KMS-11 (cell line): ENCODE results near the gene RPL19.

Experiments used
- H2AFZ ChIP-seq: fragments of 200-600 bp; sonication (generic); 2 replicates; pipeline ENCODE4 v1.6.1; 2016; ENCODE audit warnings: antibody characterized with exemption, mixed run types, low read depth
- H3K27ac ChIP-seq: fragments of 200-600 bp; sonication (generic); 2 replicates; pipeline ENCODE4 v1.6.1; 2016; ENCODE audit warnings: mild to moderate bottlenecking, mixed run types
- H3K27me3 ChIP-seq: fragments of 200-600 bp; sonication (generic); 2 replicates; pipeline ENCODE4 v1.6.1; 2017; ENCODE audit warnings: mild to moderate bottlenecking, low read depth, mixed run types, moderate library complexity; ENCODE audit not compliant: insufficient read depth
- H3K36me3 ChIP-seq: fragments of 200-600 bp; sonication (generic); 2 replicates; pipeline ENCODE4 v1.6.1; 2017; ENCODE audit warnings: mild to moderate bottlenecking, mixed run types; ENCODE audit not compliant: insufficient read depth
- H3K4me1 ChIP-seq: fragments of 200-600 bp; sonication (generic); 2 replicates; pipeline ENCODE4 v1.6.1; 2016; ENCODE audit warnings: mild to moderate bottlenecking, low read depth, mixed run types; ENCODE audit not compliant: poor library complexity, severe bottlenecking
- H3K4me2 ChIP-seq: fragments of 200-600 bp; sonication (generic); 2 replicates; pipeline ENCODE4 v1.7.0; 2016; ENCODE audit warnings: mild to moderate bottlenecking, mixed run types
- H3K4me3 ChIP-seq: fragments of 200-600 bp; sonication (generic); IDR thresholded peaks from 2 replicates; pipeline ENCODE4 v1.6.1; 2017; ENCODE audit warnings: low read depth, low read length, mixed read lengths; ENCODE audit not compliant: insufficient read depth
- H3K79me2 ChIP-seq: fragments of 200-600 bp; sonication (generic); 2 replicates; pipeline ENCODE4 v1.6.1; 2016; ENCODE audit warnings: low read depth, mixed run types; ENCODE audit not compliant: insufficient read depth
- H3K9ac ChIP-seq: fragments of 200-600 bp; sonication (generic); 2 replicates; pipeline ENCODE4 v1.6.1; 2016; ENCODE audit warnings: mild to moderate bottlenecking, mixed run types
- H4K20me1 ChIP-seq: fragments of 200-600 bp; sonication (generic); 2 replicates; pipeline ENCODE4 v1.6.1; 2016; ENCODE audit warnings: mild to moderate bottlenecking, mixed run types; ENCODE audit not compliant: insufficient read depth
- CTCF ChIP-seq: fragments of 200-600 bp; sonication (generic); conservative IDR thresholded peaks from 2 replicates; pipeline ENCODE4 v1.6.1; 2017; ENCODE audit warnings: low read depth, mild to moderate bottlenecking, antibody characterized with exemption, low read length, moderate library complexity, mixed read lengths

The RPL19 gene

DNA sequence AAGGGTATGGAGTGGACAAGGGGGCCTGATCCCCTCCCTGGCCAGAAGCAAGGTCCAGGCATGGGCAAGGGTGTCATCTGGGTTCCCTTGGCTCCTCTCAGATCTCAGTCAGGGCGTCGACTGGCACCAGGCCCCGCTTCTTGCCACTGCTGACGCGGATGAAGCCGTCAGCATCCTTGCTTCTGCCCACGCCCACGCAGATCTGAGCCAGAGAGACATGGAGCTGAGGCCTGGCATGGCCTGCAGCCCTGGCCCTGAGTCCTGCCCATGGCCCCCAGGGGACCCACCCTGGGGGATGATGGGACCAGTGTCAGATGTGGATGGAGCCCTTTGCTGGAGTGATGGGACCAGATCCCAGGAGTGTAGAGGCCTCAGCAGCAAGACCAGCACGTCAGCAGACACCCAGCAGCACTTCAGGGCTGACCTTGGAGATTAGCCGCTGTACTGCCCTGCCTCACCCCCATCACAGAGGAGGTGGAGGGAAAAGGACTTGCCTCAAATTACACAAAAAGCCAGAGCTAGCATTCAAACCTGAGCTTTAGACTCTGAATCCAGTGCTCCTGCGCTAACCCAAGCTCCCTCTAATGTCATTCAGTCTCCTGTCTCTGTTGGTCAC is 12.2 kb downstream of the RPL19 start:
- Histone ChIP-seq H3K27ac (no peak overlapping the region), H3K27me3 (peaks cover 13% of the 10 kb centered on the region; the same call in 1 of the 2 replicates), H3K9ac (no peak overlapping the region), H2AFZ (no peak overlapping the region), H3K4me3 (no peak overlapping the region), H3K4me1 (peaks cover 25% of the 10 kb centered on the region), H3K4me2 (no peak overlapping the region), H4K20me1 (no peaks in the 10 kb centered on the region), H3K36me3 (no peaks in the 10 kb centered on the region), H3K79me2 (no peaks in the 10 kb centered on the region)
- no peak for TF ChIP-seq CTCF

DNA sequence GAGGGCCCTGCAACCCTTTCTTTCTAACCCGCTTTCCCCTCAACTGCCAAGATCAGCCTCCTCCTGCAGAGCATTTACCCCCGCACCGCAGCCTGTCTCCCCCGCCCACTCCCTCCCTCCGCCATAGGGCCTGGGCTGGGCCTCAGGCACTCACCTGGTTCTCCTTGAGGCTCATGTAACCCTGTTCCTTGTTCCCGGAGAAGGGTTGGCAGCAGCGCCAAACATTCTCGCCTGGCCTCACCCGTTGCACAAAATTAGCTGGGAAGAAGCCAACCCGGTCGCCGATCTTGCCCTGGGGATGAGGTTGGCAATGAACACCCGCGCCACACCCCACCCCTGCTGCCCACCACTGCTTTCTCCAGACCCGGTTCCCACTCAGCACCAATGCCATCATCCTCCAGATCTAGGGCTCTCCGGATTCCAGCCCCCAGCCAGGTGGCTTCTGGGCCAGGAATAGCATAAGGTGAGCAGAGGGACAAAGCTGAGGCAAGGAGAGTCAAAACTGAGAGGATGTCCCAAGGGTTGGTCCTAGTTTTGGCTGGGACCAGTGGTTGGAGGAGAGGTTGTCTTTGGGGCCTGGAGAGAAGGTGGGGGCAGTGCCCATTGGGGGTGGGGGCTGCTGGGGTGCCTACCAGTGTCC is 12.9 kb downstream of the RPL19 start:
- Histone ChIP-seq H4K20me1 (no peaks in the 10 kb centered on the region), H3K27me3 (peaks cover 15% of the 10 kb centered on the region; the same call in 1 of the 2 replicates), H3K36me3 (no peaks in the 10 kb centered on the region), H3K9ac (no peak overlapping the region), H3K4me2 (no peak overlapping the region), H3K27ac (no peak overlapping the region), H3K4me1 (peaks cover 22% of the 10 kb centered on the region), H3K4me3 (no peak overlapping the region), H3K79me2 (no peaks in the 10 kb centered on the region), H2AFZ (no peak overlapping the region)
- no peak for TF ChIP-seq CTCF

DNA sequence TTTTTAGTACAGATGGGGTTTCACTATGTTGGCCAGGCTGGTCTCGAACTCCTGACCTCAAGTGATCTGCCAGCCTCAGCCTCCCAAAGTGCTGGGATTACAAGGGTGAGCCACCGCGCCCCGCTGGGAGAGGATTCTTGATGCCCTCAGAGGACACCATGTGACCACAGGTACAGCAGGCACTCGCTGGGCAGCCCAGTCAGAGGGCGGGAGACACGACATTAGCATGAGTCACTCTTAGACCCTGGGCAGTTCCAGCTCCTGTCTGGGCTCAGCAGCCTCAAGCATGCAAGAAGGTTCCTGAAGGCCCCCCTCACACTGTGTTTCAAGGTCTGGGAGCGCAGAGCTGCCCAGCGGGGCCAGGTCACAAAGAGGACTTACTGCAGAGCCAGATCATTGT is 13.8 kb downstream of the RPL19 start:
- H3K79me2 ChIP-seq, result no peaks in the 10 kb centered on the region
- TF ChIP-seq CTCF, result no peak
- peaks cover 13% of the 10 kb centered on the region for H3K4me1 ChIP-seq
- no peak overlapping the region for H3K27ac ChIP-seq
- H3K27me3 ChIP-seq, result peaks cover 22% of the 10 kb centered on the region; the same call in 1 of the 2 replicates
- no peaks in the 10 kb centered on the region for H4K20me1 ChIP-seq
- no peak overlapping the region for H3K4me2 ChIP-seq
- H2AFZ ChIP-seq, result no peak overlapping the region
- no peak overlapping the region for H3K4me3 ChIP-seq
- no peak overlapping the region for H3K9ac ChIP-seq
- no peaks in the 10 kb centered on the region for H3K36me3 ChIP-seq

- no peak for TF ChIP-seq CTCF
- no peak overlapping the region for H3K4me2 ChIP-seq
These were observed 17.8 kb downstream of the RPL19 start for GRCh38 chr17:39217734-39218369.

More at GRCh38 chr17:39217734-39218369, 17.8 kb downstream of the RPL19 start:
- Histone ChIP-seq H2AFZ (no peak overlapping the region), H3K27ac (no peak overlapping the region), H3K79me2 (no peaks in the 10 kb centered on the region), H4K20me1 (no peaks in the 10 kb centered on the region), H3K4me3 (no peak overlapping the region), H3K9ac (no peak overlapping the region), H3K36me3 (no peaks in the 10 kb centered on the region), H3K4me1 (no peaks in the 10 kb centered on the region), H3K27me3 (peaks cover 34% of the 10 kb centered on the region)
